ENCODE results near the gene RCAN2. TPM values are rescaled to one million over a fixed set of nuclear protein-coding genes. Genes with fewer than 3 reads are reported as not detected.

The RCAN2 gene
- total and polyA plus RNA-seq, 2 donors (not counting 3 experiments of a cell fraction or from before 2014, with no cell fraction given): 0.07 to 0.33 TPM

DNA sequence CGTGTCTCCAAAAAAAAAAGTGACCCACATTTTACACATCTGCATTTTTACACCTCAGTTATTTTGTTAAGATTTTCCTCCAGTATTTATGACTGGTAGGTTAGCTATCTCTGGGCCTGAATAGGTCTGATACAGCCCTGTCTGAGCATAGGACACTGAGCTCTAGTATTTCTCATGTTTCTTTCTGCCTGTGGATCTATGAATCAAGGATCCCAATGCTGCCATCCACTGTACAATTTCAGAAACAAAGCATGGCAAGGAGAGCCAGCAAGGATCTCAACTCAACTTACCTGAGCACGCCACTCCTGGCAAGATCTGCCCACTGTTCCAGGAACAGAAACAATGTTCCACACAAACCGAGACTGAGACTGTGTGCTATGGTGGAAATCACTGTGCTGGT lies 284.1 kb downstream of the RCAN2 start:
- FAIRE-seq: no peak
- Histone ChIP-seq H3K27ac (ENCODE audit: insufficient read depth, low read depth, low read length) (no peak overlapping the region), H3K9ac (replicated peaks; ENCODE audit: extremely low read depth, insufficient read depth, low read length) (no peak overlapping the region), H3K9me3 (replicated peaks; ENCODE audit: control insufficient read depth, insufficient read depth, low read length) (no peaks in the 10 kb centered on the region), H3K4me2 (ENCODE audit: insufficient read depth, low read length) (no peak overlapping the region), H3K36me3 (ENCODE audit: control insufficient read depth in 2 of 2, extremely low read depth in 1 of 2, insufficient read depth in 2 of 2, low read length in 2 of 2) (no peaks in the 10 kb centered on the region), H3K4me3 (replicated peaks in 1 of 3; ENCODE audit: insufficient read depth in 1 of 3, low read depth in 1 of 3, low read length in 3 of 3) (no peak overlapping the region), H2AFZ (ENCODE audit: low read depth, low read length) (no peak overlapping the region), H3K79me2 (ENCODE audit: control insufficient read depth, insufficient read depth, low read length) (no peaks in the 10 kb centered on the region), H3K9me1 (replicated peaks; ENCODE audit: control insufficient read depth, extremely low read depth, insufficient read depth, low read length) (no peaks in the 10 kb centered on the region), H3K27me3 (ENCODE audit: control insufficient read depth in 2 of 2, insufficient read depth in 2 of 2, low read length in 2 of 2) (no peaks in the 10 kb centered on the region), H3K4me1 (ENCODE audit: control insufficient read depth, extremely low read depth, insufficient read depth, low read length) (no peaks in the 10 kb centered on the region), H4K20me1 (replicated peaks; ENCODE audit: control insufficient read depth, extremely low read depth, insufficient read depth, low read length) (no peaks in the 10 kb centered on the region)
- dilution Hi-C loops (cut with MboI; ENCODE audit: extremely low pct_ligation_motif_present, low sequenced_read_pairs): no loop called here
- BruUV-seq (replicated peaks): no TSS peak
- intact Hi-C loops (cut with micrococcal nuclease): no loop called here
- TF ChIP-seq, protein P1, sequence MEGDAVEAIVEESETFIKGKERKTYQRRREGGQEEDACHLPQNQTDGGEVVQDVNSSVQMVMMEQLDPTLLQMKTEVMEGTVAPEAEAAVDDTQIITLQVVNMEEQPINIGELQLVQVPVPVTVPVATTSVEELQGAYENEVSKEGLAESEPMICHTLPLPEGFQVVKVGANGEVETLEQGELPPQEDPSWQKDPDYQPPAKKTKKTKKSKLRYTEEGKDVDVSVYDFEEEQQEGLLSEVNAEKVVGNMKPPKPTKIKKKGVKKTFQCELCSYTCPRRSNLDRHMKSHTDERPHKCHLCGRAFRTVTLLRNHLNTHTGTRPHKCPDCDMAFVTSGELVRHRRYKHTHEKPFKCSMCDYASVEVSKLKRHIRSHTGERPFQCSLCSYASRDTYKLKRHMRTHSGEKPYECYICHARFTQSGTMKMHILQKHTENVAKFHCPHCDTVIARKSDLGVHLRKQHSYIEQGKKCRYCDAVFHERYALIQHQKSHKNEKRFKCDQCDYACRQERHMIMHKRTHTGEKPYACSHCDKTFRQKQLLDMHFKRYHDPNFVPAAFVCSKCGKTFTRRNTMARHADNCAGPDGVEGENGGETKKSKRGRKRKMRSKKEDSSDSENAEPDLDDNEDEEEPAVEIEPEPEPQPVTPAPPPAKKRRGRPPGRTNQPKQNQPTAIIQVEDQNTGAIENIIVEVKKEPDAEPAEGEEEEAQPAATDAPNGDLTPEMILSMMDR (IDR thresholded peaks at IDR 0.05; ENCODE audit: extremely low read depth in 1 of 2, insufficient read depth in 1 of 2, low read depth in 1 of 2, low read length in 2 of 2): no peak
- TF ChIP-seq POLR2AphosphoS5 (IDR thresholded peaks at IDR 0.05; ENCODE audit: insufficient read depth, low read depth, low read length) (no peak), FOS (IDR thresholded peaks at IDR 0.05; ENCODE audit: borderline replicate concordance, insufficient read depth, low read length) (no peak)
- ChIA-PET CTCF (interaction anchor here (2.9 kb wide), 1 partner anchor 14 kb away, joined by 17 read pairs; no protein-coding TSS in a partner anchor), POLR2A (no interaction called here)
- DNase-seq (ENCODE audit: low read depth, low spot score): no peak

DNA sequence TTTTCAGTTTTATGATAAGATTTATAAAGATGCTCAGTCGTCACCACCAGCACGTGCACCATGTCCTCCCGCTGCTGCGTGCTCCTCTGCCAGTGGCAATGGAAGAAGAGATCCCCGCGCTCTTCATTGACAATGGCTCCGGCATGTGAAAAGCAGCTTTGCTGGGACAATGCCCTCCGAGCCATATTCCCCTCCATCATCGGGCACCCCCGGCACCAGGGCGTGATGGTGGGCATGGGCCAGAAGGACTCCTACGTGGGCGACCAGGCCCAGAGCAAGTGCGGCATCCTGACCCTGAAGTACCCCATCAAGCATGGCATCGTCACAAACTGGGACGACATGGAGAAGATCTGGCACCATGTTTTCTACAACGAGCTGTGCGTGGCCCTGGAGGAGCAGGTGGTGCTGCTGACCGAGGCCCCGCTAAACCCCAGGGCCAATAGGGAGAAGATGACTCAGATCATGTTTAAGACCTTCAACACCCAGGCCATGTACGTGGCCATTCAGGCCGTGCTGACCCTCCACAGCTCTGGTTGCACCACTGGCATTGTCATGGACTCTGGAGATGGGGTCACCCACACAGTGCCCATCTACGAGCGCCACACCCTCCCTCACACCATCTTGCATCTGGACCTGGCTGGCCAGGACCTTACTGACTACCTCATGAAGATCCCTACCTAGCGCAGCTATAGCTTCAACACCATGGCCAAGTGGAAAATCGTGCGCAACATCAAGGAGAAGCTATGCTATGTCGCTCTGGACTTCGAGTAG lies 286.2 kb downstream of the RCAN2 start:
- H3K36me3 ChIP-seq (ENCODE audit: control insufficient read depth in 2 of 2, extremely low read depth in 1 of 2, insufficient read depth in 2 of 2, low read length in 2 of 2): no peaks in the 10 kb centered on the region
- ChIA-PET CTCF (interaction anchor here (1.0 to 1.6 kb wide), 3 partner anchors 10 to 115 kb away, joined by 3 to 7 read pairs (median 5); no protein-coding TSS in a partner anchor), POLR2A (no interaction called here)
- no peak overlapping the region for H3K4me3 ChIP-seq (replicated peaks in 1 of 3; ENCODE audit: insufficient read depth in 1 of 3, low read depth in 1 of 3, low read length in 3 of 3)
- TF ChIP-seq GATA2 (IDR thresholded peaks at IDR 0.05; ENCODE audit: insufficient read depth, insufficient read length, low read depth, low read length) (no peak), FOS (IDR thresholded peaks at IDR 0.05; ENCODE audit: borderline replicate concordance, insufficient read depth, low read length) (no peak)
- TF ChIP-seq, protein P2, sequence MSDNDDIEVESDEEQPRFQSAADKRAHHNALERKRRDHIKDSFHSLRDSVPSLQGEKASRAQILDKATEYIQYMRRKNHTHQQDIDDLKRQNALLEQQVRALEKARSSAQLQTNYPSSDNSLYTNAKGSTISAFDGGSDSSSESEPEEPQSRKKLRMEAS (IDR thresholded peaks at IDR 0.05; ENCODE audit: insufficient read depth, insufficient read length): no peak
- DNase-seq (ENCODE audit: low read depth, low spot score) (no peak), FAIRE-seq (no peak)
- H2AFZ ChIP-seq (ENCODE audit: low read depth, low read length): no peak overlapping the region
- dilution Hi-C loops (cut with MboI; ENCODE audit: extremely low pct_ligation_motif_present, low sequenced_read_pairs) (no loop called here), intact Hi-C loops (cut with micrococcal nuclease) (no loop called here)
- no peaks in the 10 kb centered on the region for H3K79me2 ChIP-seq (ENCODE audit: control insufficient read depth, insufficient read depth, low read length)
- H3K9me3 ChIP-seq (replicated peaks; ENCODE audit: control insufficient read depth, insufficient read depth, low read length): no peaks in the 10 kb centered on the region
- H3K9me1 ChIP-seq (replicated peaks; ENCODE audit: control insufficient read depth, extremely low read depth, insufficient read depth, low read length): no peaks in the 10 kb centered on the region
- no peaks in the 10 kb centered on the region for H3K4me1 ChIP-seq (ENCODE audit: control insufficient read depth, extremely low read depth, insufficient read depth, low read length)
- H4K20me1 ChIP-seq (replicated peaks; ENCODE audit: control insufficient read depth, extremely low read depth, insufficient read depth, low read length): no peaks in the 10 kb centered on the region
- no peak overlapping the region for H3K27ac ChIP-seq (ENCODE audit: insufficient read depth, low read depth, low read length)
- no TSS peak for BruUV-seq (replicated peaks)
- H3K4me2 ChIP-seq (ENCODE audit: insufficient read depth, low read length): no peak overlapping the region
- H3K27me3 ChIP-seq (ENCODE audit: control insufficient read depth in 2 of 2, insufficient read depth in 2 of 2, low read length in 2 of 2): no peaks in the 10 kb centered on the region
- H3K9ac ChIP-seq (replicated peaks; ENCODE audit: extremely low read depth, insufficient read depth, low read length): no peak overlapping the region
